H4 (cell line): Measurements from ENCODE around the gene ZNF135. TPM values are rescaled to one million over a fixed set of nuclear protein-coding genes. Genes with fewer than 3 reads are reported as not detected.

Experiments
- DNase-seq: peaks from one replicate; pipeline ENCODE4 v3.0.0-alpha.2; 2015; ENCODE audit warnings: low spot score
- total RNA-seq: library from RNA; depleted of rRNA; stranded (reverse); fragments of >200 nt; shearing (Covaris generic); gene quantifications from 2 replicates; pipeline ENCODE4 v1.2.3, GENCODE V29; 2014; rRNA removed

Gene ZNF135
- total RNA-seq, 1 experiment from 2014 or later = not detected

DNA sequence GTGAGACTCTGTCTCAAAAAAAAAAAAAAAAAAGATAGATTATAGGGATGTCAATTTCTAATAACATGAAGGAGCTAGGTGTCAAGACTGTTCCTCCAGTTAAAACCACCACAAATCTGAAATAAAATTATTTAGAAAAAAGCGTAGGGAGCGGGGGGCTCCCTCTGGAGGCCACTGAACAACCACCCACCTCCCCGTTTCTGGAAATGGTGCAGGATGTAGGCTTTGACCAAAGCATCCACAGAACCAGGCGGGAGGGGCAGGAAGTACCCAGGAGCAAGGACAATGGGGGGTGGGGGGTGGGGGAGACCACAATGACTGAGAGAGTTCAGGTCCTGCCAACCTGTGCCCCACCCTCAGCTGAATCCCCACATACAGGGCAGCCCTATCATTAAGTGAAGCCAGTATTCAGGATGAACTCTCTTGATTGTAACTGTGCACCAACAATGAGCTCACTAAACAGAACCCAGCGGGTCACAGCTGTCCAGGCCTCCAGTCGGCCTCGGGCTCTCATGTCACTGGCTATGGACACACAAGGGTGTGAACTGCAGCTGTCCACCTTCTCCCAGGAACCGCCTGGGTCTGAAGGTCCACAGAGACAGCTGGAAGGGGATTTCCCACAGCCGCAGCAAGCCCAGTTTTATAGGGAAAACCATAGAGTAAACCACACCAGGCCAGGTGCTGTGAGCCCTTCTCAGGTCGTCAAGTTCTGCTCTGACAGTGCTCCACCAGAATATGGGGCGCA is 32.3 kb downstream of the ZNF135 start:
- no peak for DNase-seq

DNA sequence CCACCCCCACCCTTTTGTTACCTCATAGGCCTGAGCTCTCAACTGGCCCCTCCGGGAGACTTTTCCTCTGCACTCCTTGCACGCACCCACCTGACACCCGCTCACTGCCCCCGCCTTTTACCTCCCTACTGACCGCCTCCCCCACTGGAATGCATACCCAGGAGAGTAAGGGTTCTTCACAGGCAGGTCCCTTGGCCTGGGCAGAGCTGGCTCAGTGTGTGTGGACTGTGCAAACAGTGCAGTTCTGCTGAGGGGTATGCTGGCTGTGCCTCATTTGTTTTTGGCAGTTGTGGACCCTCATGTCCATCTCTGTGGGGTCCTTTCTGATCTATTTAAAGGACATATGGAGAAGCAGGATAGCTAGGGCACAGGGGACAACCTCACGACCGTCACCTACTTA is 34.0 kb downstream of the ZNF135 start:
- DNase-seq = no peak

DNA sequence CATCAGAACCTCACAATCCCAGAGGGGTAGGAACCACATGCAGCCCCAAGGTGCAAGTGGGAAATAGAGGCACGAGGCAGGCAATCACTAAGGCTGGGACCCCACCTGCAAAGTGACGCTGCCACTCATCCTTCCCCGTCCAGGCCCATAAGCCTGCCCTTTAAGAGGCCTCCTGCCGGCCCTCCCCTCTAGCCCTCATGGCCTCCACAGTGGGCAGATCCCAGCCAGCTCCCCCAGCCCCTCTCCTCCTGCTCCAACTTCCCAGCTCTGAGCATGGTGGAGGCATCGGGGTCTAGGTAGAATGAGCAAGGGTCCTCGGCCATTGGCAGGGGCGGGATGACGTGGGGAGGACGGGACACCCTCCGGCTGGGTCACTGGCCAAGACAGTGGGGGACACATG is 36.2 kb downstream of the ZNF135 start:
- DNase-seq = no peak

- DNase-seq = no peak
These were observed 37.8 kb downstream of the ZNF135 start for GRCh38 chr19:58096884-58097283.

DNA sequence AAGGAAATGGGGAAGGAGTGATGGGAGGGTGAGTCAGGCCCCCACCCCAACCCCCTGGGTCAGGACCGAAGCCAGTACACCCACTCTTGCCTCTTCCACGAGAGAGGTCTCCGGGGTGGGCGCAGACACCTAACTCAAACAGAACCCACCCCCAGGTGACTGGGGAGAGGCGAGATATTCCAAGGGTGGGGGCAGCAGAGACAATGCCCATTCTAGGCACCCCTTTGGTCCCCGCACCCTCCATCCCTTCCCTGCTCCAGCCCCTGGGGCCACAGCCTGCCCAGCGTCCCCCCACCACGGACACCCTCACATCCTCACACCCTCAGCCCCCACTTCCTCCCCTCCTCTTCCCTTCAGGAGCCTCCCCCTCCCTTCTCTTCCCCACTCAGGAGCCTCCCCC is 38.3 kb downstream of the ZNF135 start:
- DNase-seq = no peak

- DNase-seq = peak; percentile 84
These were observed 38.9 kb downstream of the ZNF135 start, which contains the start of gene ZSCAN18 for GRCh38 chr19:58097781-58098681. Gene ZSCAN18, minus strand, starts transcription at chr19:58098231. Its CDS starts 7,964 bp downstream, at chr19:58090267.

GRCh38 chr19:58098682-58098998 is 39.6 kb downstream of the ZNF135 start:
- no peak for DNase-seq

GRCh38 chr19:58107778-58108545 is 48.9 kb downstream of the ZNF135 start:
- no peak for DNase-seq

DNA sequence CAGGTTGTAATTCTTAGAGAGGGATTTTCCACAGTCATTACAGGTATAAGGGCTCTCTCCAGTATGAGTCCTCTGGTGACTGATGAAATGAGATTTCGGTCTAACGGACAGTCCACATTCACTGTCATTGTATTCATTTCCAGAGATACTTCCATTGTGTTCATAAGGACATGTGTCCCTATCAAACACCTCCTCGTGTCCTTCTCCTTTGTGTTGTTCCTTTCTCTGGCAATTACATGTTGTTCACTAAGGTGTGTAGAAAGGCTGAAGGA is 49.4 kb downstream of the ZNF135 start:
- DNase-seq = no peak

- DNase-seq = no peak
These were observed 58.9 kb downstream of the ZNF135 start for GRCh38 chr19:58117841-58118575.

DNA sequence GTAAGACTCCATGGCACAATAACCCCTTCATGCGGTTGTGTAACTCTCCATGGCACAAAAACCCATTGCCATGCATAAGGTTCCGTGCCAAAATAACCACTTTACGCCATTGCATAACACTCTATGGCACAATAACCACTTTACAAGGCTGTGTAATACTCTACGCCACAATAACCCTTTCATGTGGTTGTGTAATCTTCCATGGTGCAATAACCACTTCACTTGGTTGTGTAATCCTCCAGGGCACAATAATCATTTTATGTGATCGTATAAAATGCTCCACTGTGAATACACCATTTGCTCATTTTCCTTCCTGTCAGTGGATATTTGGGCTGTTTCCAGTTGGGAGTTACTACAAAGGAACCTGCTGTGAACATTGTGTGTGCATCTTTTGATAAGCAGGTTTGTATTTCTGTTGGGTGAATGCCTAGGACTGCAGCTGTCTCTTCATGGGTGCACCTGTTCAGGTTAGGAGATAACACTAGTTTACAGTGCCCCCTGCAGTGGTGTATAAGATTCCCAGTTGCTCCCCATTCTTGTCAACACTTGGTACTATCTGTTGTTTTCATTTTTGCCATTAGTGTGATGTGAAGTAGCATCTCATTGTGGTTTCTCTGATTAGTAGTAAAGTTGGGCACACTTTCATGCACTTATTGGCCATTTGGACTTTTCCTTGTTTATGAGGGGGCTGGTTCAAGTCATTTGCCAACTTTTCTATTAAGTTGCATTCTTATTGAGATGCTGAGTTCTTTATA is 60.1 kb downstream of the ZNF135 start:
- DNase-seq = no peak

Other genes with a start within 250 kb of the ZNF135 start
- gene ZNF552, start 244.4 kb upstream of the ZNF135 start, total RNA-seq = 3.9 and 4.3 TPM in 2 replicates
- gene ZNF587B, start 229.0 kb upstream of the ZNF135 start, total RNA-seq = 7.4 and 11.9 TPM in 2 replicates
- gene ZNF587, start 209.4 kb upstream of the ZNF135 start, total RNA-seq = 4.3 and 11.9 TPM in 2 replicates
- gene ZNF814, start 170.2 kb upstream of the ZNF135 start, total RNA-seq = 3.6 and 11.1 TPM in 2 replicates
- 4.9 and 12.1 TPM in 2 replicates for gene ZNF417, start 142.7 kb upstream of the ZNF135 start, total RNA-seq
- 0.50 TPM in 1 of 2 replicates, not detected in the other for gene ZNF418, start 123.9 kb upstream of the ZNF135 start, total RNA-seq
- 2.5 and 8.7 TPM in 2 replicates for gene ZNF256, start 111.6 kb upstream of the ZNF135 start, total RNA-seq
- gene C19orf18, start 84.7 kb upstream of the ZNF135 start, total RNA-seq = not detected in 2 replicates
- 6.5 and 7.7 TPM in 2 replicates for gene ZNF606, start 56.5 kb upstream of the ZNF135 start, total RNA-seq
- gene ZSCAN1, start 25.3 kb upstream of the ZNF135 start, total RNA-seq = 1.8 TPM in 1 of 2 replicates, not detected in the other
- gene ZSCAN18, start 38.9 kb downstream of the ZNF135 start, total RNA-seq = 2.2 and 3.8 TPM in 2 replicates
- gene ZNF329, start 91.5 kb downstream of the ZNF135 start, total RNA-seq = 8.7 and 11.1 TPM in 2 replicates
- gene ZNF274, start 123.8 kb downstream of the ZNF135 start, total RNA-seq = 14.5 and 22.8 TPM in 2 replicates
- 0.02 and 0.08 TPM in 2 replicates for gene ZNF544, start 169.6 kb downstream of the ZNF135 start, total RNA-seq
- 3.1 and 4.3 TPM in 2 replicates for gene ZNF8, start 219.7 kb downstream of the ZNF135 start, total RNA-seq
- gene ERVK3-1, start 246.1 kb downstream of the ZNF135 start, total RNA-seq = 96.6 and 120 TPM in 2 replicates